H1 (cell line): ENCODE measurements around the gene OR4P4. TPM values are rescaled to one million over a fixed set of nuclear protein-coding genes. Genes with fewer than 3 reads are reported as not detected.

ENCODE experiments used
- CHD7 ChIP-seq: fragments of 300-600 bp; sonication (generic); IDR thresholded peaks from 2 replicates; pipeline ENCODE4 v1.7.1; 2012; ENCODE audit warnings: low read length, moderate library complexity, mild to moderate bottlenecking, inconsistent platforms; ENCODE audit not compliant: insufficient replicate concordance
- KDM1A ChIP-seq: fragments of 200-600, 300-600 bp; sonication (generic); IDR thresholded peaks from 2 replicates; pipeline ENCODE4 v1.7.1; 2016; ENCODE audit warnings: mild to moderate bottlenecking, low read length, borderline replicate concordance
- PHF8 ChIP-seq: fragments of 200-600 bp; sonication (generic); conservative IDR thresholded peaks from 2 replicates; pipeline ENCODE4 v1.7.1; 2012; ENCODE audit warnings: low read depth, mild to moderate bottlenecking, inconsistent platforms, low read length, moderate library complexity
- SIRT6 ChIP-seq: IDR thresholded peaks from one replicate; pipeline ENCODE4 v1.7.1; 2012; ENCODE audit warnings: low read length, inconsistent platforms
- polyA plus RNA-seq, 7 experiments: library from polyadenylated mRNA; depleted of rRNA in 3 of 7; stranded (reverse) in 5 of 7; unstranded in 2 of 7; fragments of >200 nt in 5 of 7; fragments of 200-250 nt in 2 of 7; gene quantifications; 1 replicate in 5 of 7; 2 replicates in 1 of 7; 4 replicates in 1 of 7; pipeline versions ENCODE4 v1.2.1 to v1.2.3, GENCODE V29; 2011 to 2013; ENCODE audit warnings: missing spikeins in 2 of 7, mixed read lengths in 2 of 7
- total RNA-seq: library from RNA; stranded (reverse); fragmentation: NEBNext Ultra II Directional; extraction: Animal tissue kit (Norgen Biotek cat#: 25700); gene quantifications from 2 replicates; pipeline ENCODE4 v1.2.1, GENCODE V29; 2021

OR4P4 gene
- total and polyA plus RNA-seq, 2 of the 8 experiments (the other 6 are each of a cell fraction or from before 2014, with no cell fraction given) = not detected

DNA sequence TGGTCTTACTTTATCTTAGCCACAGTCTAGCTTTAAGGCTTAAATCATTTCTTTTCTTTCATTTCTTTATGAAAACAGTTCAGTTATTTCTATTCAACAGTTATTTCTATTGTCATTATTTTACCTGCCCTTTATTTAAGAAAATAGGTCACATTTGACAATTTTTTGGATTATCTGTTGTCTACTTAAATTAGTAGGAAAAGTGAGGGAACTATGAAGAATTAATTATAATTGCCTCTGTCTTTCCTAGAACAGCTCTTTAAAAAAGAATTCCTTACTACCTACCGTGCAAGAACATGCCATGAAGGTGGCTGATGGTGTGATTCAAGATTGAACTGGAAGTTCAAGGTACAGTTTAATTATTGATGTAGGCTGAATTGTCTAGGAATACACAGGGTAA is 27.0 kb downstream of the OR4P4 start, which contains the start of gene OR4C6 (continued):
- no peak for TF ChIP-seq CHD7
- TF ChIP-seq PHF8 = no peak
- TF ChIP-seq SIRT6 = no peak
- TF ChIP-seq KDM1A = no peak
